SIG-M5 (cell line): Measurements from ENCODE around the gene TGM2.

ENCODE experiments used
- DNase-seq: peaks from one replicate; lab custom pipeline; 2025; lab: John Stamatoyannopoulos, UW

The TGM2 gene

DNA sequence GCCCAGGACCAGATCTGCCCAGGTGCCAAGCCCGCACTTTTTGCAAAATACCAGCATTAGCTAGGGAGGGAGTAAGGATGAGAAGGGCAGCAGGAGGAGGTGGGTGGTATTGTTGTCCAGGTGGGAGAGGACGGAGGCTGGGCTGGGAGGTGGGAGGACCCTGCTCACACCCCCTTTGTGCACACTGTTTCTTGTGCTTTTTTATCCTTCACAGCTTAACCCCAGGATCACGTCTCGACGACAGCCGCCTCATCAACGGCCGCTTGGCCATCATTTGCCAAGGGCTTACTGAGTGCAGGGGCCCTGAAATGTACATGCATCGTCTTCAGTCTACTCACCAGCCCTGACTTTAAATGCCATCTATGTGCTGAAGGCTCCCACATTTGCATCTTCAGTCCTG, 12.1 kb upstream of the TGM2 start:
- DNase-seq: no peak

- DNase-seq: no peak
Observed at GRCh38 chr20:38175304-38176180, 10.5 kb upstream of the TGM2 start.

DNA sequence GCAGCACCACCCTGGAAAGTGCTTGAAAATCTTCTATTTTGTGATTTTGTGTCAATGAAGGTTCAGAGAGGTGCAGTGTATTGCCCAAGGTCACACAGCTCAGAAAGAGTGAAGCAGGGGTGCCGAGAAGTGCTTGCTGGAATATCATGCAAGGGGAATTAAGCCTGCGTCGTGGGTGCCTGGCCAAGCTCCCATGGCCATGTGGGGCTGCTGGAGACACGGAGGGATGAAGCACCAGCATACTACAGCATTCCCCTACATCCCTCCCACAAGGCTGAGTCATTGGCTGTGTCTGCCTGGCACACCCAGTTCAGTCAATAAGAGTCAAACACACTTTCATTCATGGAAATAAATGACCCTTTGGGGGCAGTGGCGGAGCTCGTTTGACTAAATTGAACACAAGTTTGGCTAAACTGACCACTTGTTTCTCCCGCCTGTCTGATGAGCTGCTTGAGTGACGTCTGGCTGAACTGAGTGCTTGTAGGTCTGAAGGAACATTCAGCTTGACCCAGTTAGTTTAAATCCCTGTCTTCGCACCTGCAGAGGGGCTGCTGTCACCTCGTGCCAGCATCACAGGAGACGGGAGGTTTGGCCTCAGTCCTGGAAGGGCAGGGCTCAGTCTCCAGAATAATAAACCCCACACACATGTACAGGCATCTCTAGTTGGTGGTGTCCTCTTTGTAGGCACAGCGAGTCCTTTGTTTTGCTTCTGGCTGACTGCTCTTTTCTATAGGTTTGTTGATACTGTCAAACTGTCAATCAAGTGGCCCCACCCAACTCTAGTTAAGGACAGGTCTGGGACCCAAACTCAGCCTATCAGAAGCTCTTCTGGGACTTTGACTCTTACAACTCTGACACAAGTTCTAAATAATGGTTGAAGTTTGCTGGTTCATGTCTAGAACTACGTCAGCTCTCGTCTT, 8.4 kb upstream of the TGM2 start:
- no peak for DNase-seq

DNA sequence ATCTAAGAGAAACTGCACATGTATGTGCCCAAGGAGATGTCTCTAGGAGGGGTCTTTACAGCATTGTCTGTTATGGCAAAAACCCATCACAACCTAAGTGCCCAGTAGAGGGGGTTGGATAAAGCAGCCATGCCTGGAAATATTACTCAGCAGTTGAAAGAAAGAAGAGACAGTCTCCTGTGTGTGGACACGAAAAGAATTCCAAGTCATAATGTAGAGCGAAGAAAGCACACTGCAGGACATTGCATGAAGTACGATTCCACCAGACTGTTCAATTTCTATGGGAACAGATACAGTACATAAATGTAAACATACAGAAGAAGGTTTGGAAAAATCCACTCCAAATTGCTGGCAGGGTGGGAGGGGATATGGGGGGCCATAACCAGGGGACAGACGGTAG, 7.3 kb upstream of the TGM2 start:
- DNase-seq: no peak

- DNase-seq: no peak
Observed at GRCh38 chr20:38171675-38172043, 6.6 kb upstream of the TGM2 start.

- DNase-seq: no peak
Observed at GRCh38 chr20:38170826-38171674, 6.0 kb upstream of the TGM2 start.

- DNase-seq: no peak
Observed at GRCh38 chr20:38170219-38170825, 5.3 kb upstream of the TGM2 start.

DNA sequence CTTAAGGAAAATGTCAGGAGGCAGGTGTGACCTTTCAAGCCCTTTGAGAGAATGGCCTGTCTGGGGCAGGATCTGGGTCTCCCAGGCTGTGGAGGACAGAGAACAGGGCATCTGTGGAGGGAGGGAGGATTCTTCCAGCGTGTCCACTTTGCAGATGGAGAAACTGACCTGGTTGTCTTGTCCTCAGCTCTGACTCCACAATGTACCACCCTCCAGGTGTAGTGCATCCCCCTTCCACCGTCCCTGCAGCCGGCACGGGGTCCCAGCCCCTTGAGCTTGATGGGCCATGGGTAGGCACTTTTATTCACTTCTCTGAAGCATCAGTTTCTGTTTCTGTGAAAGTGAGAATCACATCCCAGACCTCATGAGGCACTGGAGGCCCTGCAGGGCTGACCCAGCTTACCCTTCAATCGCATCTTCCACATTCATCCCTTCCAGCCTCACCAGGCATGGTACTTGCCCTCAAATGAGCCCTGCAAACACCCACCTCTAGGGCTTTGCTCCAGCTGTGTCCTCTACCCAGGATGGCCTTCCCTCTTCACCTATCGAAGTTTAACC, 4.6 kb upstream of the TGM2 start:
- DNase-seq: no peak

GRCh38 chr20:38168791-38169589, 3.9 kb upstream of the TGM2 start:
- no peak for DNase-seq

DNA sequence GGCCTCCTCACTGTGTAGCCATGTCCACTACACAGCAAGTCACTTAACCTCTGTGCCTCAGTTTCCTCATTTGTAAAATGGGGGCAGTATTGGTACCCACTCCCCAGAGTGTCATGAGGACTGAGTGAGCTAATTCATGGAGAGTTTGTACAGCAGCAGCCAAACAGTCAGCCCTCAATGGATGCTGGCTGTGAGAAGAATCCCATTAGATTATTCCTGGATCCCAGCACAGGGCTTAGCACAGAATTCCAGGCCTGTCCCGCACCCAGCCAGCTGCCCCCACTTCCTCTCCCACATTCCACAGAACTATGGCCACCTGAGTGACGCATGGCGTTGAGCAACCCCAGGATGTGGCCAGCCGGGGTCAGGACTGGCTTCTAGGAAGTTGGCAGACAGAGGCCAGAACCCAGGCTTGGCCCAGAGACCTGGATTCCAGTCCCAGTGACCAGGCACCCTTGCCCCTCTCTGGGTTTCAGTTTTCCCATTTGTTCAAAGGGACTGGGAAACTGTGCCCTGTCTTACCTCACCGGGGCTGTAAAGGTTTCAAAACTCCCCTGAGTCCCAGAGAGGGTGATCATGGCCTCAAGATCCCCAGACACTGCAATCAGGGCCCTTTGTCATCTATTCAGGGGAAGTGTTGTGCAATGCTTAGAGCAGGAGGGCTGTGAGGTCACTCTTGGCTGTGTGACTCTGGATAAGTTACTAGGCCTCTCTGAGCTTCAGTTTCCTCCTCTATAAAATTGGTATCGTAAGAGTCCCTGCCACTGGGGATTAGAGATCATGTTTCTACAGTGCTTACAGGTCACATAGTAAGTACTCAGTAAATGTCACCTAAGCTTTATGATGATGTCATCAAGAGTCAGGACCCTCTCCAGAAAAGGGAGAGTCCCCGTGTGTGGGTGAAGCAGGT, 3.0 kb upstream of the TGM2 start:
- no peak for DNase-seq

GRCh38 chr20:38167328-38167850, 2.3 kb upstream of the TGM2 start:
- no peak for DNase-seq

DNA sequence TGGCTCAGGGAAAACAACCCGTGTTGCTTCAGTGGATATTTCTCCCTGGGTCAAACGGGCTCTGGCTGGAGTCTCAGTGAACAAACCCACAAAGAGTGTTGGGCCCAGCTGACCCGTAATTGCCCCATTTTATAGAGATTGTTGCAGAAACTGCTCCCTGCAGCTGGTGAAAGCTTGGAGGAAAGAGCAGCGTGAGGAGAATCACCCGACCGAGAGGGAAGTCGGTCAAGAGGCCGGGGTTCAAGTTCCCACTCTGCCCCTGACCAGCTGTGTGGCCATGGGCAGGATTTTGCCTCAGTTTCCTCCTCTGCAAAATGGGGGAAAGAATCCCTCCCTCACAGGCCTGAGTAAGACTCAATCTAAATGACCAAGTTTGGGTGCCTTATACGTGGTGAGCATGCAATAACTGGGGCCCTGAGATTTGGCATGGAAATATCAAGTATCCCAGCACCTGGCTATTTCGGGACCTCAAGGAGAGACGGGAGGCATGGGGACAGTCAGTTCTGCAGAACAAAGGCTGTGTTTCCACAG, 1.7 kb upstream of the TGM2 start:
- no peak for DNase-seq

- DNase-seq: no peak
Observed at GRCh38 chr20:38165966-38166702, 1.1 kb upstream of the TGM2 start.

DNA sequence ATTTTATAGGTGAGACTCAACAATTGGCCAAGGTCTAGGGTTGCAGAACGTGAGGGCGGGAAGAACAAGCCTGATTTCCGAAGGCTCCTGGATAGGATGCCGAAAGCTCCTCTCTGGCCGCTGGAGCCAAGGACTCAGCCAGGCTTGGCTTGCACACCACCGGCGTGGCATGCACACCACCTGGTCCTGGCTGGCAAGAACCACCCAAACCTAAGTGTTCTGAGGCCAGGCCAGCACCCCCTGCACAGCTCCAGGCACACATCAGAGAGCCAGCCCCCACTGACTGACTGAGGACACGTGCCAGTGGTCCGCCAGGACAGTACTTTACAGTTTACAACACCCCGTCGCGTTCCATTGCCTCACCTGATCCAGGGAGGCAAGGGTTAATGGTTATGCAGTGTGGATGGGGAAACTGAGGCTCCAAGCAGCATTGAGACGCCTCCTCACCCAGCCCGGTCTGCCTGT, 414 bp downstream of the TGM2 start:
- DNase-seq: no peak

- no peak for DNase-seq
Observed at GRCh38 chr20:38164069-38164468, 1.0 kb downstream of the TGM2 start.

- no peak for DNase-seq
Observed at GRCh38 chr20:38162878-38163875, 1.9 kb downstream of the TGM2 start.

DNA sequence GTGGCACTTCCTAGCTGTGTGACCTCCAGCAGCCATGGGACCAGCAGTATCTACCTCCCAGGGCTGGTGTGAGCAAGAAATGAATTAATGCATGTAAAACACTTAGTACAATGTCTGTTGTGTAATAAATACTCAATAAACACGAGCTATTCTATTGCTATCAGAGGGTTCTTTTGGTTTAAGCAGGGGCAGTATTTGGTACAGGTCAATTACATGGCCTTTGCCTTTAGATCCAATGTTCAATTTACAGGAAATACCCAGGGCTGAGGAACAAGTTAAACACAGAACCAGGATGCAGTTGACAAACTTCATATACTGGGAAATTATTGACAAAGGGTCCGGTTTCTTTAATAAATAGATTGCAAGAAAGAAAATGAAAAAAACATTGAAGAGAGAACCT, 2.9 kb downstream of the TGM2 start:
- no peak for DNase-seq
